ENCODE results near the gene SVIL.
"Not testable (repeated sequence)": the region's sequence is repeated elsewhere in the genome, so short reads cannot be mapped to it uniquely, and the experiment has no call there.

SVIL gene

DNA sequence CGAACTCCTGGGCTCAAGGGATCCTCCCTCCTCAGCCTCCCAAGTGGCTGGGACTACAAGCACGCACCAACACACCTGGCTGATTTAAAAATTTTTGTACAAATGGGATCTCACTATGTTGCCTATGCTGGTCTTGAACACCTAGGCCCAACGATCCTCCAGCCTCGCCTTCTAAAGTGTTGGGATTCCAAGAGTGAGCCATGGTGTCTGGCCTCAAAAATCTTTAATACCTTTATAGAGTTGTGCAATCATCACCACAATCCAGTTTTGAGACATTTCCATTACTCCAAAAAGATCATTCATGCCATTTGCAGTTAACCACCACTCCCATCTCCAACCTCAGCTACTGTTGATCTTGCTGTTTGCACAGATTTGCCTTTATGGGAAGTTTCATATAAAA, 180.5 kb downstream of the SVIL start:
- H3K27ac ChIP-seq = no peak overlapping the region

DNA sequence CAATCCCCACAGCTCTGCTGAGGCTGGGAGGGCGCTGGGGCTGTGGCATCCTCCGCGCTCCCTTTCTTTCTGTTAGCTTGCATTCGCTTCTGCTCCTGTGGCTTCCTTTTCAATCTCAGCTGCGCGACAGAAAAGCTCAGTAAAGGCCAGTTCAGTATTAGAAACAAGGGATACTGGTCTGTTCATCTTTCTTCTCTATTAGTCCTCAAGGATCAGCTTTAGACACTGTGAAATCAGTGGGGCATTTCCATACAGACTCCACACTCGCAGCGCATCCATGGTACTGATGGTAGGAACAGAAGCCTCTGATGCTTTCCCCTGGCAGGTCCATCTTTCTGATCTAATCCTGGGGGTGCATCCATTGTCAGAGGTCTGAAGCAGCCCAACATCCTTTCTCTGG, 182.2 kb downstream of the SVIL start:
- H3K27ac ChIP-seq = no peak overlapping the region
- TF ChIP-seq ZFX (IDR thresholded peaks at IDR 0.05) = no peak
- TF ChIP-seq, protein P1, sequence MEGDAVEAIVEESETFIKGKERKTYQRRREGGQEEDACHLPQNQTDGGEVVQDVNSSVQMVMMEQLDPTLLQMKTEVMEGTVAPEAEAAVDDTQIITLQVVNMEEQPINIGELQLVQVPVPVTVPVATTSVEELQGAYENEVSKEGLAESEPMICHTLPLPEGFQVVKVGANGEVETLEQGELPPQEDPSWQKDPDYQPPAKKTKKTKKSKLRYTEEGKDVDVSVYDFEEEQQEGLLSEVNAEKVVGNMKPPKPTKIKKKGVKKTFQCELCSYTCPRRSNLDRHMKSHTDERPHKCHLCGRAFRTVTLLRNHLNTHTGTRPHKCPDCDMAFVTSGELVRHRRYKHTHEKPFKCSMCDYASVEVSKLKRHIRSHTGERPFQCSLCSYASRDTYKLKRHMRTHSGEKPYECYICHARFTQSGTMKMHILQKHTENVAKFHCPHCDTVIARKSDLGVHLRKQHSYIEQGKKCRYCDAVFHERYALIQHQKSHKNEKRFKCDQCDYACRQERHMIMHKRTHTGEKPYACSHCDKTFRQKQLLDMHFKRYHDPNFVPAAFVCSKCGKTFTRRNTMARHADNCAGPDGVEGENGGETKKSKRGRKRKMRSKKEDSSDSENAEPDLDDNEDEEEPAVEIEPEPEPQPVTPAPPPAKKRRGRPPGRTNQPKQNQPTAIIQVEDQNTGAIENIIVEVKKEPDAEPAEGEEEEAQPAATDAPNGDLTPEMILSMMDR (conservative IDR thresholded peaks at IDR 0.05) = no peak

More for the DNA sequence above, 180.5 kb downstream of the SVIL start:
- TF ChIP-seq, protein P1 (conservative IDR thresholded peaks at IDR 0.05) = no peak
- TF ChIP-seq ZFX (IDR thresholded peaks at IDR 0.05) = no peak

DNA sequence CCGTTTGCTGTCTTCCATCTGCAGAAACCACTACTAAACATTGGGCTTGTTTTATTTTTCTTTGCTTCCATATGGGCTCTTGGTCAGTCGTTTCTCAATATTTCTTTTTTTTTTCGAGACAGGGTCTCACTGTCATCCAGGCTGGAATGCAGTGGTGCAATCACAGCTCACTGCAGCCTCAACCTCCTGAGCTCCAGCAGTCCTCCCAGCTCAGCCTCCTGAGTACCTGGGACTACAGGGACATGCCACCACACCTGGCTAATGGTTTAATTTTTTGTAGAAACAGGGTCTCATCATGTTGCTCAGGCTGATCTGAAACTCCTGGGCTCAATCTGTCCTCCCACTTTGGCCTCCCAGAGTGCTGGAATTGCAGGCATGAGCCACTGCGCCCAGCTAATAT, 182.8 kb downstream of the SVIL start:
- no peak overlapping the region for H3K27ac ChIP-seq
- TF ChIP-seq, protein P1 (conservative IDR thresholded peaks at IDR 0.05) = no peak
- no peak for TF ChIP-seq ZFX (IDR thresholded peaks at IDR 0.05)

DNA sequence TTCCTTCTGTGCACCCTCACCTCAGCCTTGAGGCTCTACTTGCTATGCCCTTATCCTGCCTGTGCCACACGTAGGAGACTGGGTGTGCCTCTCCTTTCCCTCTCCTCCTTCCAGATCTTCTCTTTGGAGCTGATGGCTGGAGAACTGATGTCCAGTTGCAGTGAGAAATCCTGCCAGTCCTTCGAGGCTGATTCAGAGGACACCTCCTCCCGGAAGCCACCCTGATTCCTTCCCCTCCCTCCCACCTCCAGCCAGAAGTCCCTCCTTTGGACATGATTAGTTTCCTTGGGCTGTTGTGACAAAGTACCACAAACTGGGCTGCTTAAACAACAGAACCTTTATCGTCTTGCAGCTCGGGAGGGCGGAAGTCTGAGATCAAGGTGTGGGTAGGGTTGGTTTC, 184.4 kb downstream of the SVIL start:
- no peak for TF ChIP-seq ZFX (IDR thresholded peaks at IDR 0.05)
- TF ChIP-seq, protein P1 (conservative IDR thresholded peaks at IDR 0.05) = no peak
- no peak overlapping the region for H3K27ac ChIP-seq

DNA sequence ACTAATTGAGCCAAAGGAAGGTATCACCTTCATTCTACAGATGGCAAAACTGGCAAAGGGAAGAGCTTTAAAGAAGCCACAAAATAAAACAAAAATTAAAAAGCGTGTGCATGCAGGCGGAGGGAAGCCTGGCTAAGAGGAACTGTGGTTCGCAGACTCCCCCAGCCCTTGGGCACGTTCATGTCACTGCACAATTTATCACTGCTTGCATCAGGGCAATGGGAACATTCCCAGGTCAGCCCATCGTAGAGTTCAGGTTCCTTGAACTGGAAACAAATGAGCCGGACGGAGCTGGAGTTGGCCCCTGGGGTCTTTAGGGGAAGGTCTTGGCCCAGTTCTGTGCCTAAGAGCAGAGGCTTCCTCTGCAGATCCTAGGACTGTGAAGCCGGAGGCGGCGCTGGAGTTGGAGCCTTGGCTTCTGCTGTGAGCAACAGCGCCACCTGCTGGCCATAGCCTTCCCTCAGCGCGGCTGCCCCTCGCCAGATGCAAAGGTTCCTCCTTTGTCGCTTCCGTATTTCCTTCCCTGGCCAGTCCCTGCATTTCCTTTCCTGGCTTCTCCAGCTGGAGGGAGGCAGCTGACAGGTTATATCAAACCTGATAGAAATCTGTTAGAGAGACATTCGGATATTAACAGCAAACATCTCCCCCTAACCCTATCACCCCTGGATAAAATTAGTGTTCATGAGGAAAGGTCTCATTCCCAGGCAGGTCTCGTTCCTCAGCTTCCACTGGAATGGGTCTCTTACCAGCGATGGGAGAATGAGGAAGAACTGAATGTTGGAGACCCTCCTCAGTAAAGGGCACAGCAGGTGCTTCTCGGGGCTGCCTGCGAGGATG, 185.8 kb downstream of the SVIL start:
- not testable (repeated sequence) for H3K27ac ChIP-seq
- TF ChIP-seq, protein P1 (conservative IDR thresholded peaks at IDR 0.05) = peak; percentile 94

DNA sequence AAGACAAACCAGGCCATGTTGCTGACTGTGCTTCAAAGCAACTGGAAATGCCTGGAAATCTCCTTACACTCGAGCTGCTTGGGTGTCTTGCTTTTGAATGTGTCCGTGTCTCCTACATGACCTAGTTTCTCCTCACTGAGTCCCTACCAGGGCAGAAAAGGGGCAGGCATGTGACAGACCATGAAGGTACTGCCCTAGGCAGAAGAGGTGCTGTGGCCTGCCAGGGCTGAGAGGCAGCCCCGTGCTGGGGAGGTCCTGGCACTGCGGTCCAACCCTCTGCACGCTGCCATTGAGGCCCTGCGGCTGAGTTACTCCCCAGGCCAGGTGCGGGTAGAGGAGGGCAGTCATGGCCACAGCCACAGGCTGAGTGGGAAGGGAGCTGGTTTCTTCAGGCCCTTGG, 186.6 kb downstream of the SVIL start:
- TF ChIP-seq ZFX (IDR thresholded peaks at IDR 0.05) = no peak
- TF ChIP-seq, protein P1 (conservative IDR thresholded peaks at IDR 0.05) = no peak
- H3K27ac ChIP-seq = no peak overlapping the region

DNA sequence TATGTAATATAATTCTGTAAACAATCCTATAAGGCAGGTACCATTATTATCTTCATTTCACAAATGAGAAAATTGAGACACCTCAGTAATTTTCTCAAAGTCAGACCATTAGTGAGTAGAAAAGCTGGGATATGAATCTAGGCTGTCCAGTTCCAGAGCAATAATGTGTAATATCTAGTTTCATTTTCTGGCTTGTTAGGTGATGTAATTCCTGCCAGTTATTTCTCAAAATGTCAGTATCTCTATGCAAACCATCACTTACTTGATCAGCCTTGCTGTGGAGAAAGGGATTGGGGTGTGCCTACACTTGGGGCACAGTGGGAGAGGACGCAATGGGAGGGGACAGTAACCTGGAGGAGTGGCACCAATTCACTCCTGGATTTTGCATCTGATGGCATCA, 188.4 kb downstream of the SVIL start:
- no peak overlapping the region for H3K27ac ChIP-seq
- no peak for TF ChIP-seq ZFX (IDR thresholded peaks at IDR 0.05)
- TF ChIP-seq, protein P1 (conservative IDR thresholded peaks at IDR 0.05) = no peak

Measured in C4-2B (cell line).